ENCODE results near the gene SIAH3. TPM values are rescaled to one million over a fixed set of nuclear protein-coding genes. Genes with fewer than 3 reads are reported as not detected.

Gene SIAH3
- total RNA-seq, 1 experiment from 2014 or later = not detected

GRCh38 chr13:45742985-45743384, 108.6 kb downstream of the SIAH3 start:
- no peaks in the 10 kb centered on the region for H3K79me2 ChIP-seq (ENCODE audit: insufficient read depth, low read length)
- WGBS (ENCODE audit: extremely low coverage, insufficient read length, low lambda C conversion rate) = no CpG with 5 or more reads among the region's 5 CpGs
- Mint-ChIP-seq H3K4me1 (no peaks in the 10 kb centered on the region), H3K4me3 (no peak overlapping the region), H3K27me3 (ENCODE audit: low read depth) (no peaks in the 10 kb centered on the region; the same call in 1 of the 2 replicates), H3K27ac (no peak overlapping the region), H3K36me3 (ENCODE audit: insufficient read depth in 1 of 3, low read depth in 3 of 3) (peaks cover 0 to 3% (median 0%) of the 10 kb centered on the region in 3 experiments; a peak in 2 of 7 replicates), H3K9me3 (no peaks in the 10 kb centered on the region)
- H2BK12ac ChIP-seq (ENCODE audit: insufficient read length, low read depth, low read length) = no peak overlapping the region
- no peak for DNase-seq
- H2AFZ ChIP-seq (ENCODE audit: low read length) = no peak overlapping the region
- H4K8ac ChIP-seq (replicated peaks; ENCODE audit: insufficient read length, low read depth, low read length) = no peak overlapping the region
- no peak overlapping the region for H3K4me2 ChIP-seq (ENCODE audit: insufficient read depth, insufficient read length, low read length)
- H3K4me1 ChIP-seq (ENCODE audit: insufficient read depth, low read length) = no peaks in the 10 kb centered on the region
- H2BK15ac ChIP-seq (ENCODE audit: low read depth, low read length) = no peak overlapping the region
- no peak for TF ChIP-seq CTCF (conservative IDR thresholded peaks at IDR 0.05)
- no peak overlapping the region for H2BK20ac ChIP-seq (ENCODE audit: low read depth, low read length, poor library complexity, severe bottlenecking)
- H3K18ac ChIP-seq (ENCODE audit: insufficient read length, low read depth, low read length) = no peak overlapping the region
- no peaks in the 10 kb centered on the region for H3K79me1 ChIP-seq (ENCODE audit: insufficient read depth, low read depth, low read length, poor library complexity, severe bottlenecking)
- H3K4ac ChIP-seq (ENCODE audit: low read depth, low read length) = no peak overlapping the region
- no peak overlapping the region for H3K27ac ChIP-seq (ENCODE audit: insufficient read length, low read depth, low read length)
- H3K56ac ChIP-seq (ENCODE audit: insufficient read length, low read depth, low read length) = no peak overlapping the region
- H4K91ac ChIP-seq (ENCODE audit: insufficient read length, low read depth, low read length) = no peak overlapping the region
- no peak overlapping the region for H3T11ph ChIP-seq (ENCODE audit: low read length)
- no peaks in the 10 kb centered on the region for H3K9me3 ChIP-seq (ENCODE audit: control insufficient read depth, low read depth, low read length)
- H3K23me2 ChIP-seq (ENCODE audit: insufficient read length, low read depth, low read length, poor library complexity, severe bottlenecking) = no peaks in the 10 kb centered on the region
- no peak overlapping the region for H3K9ac ChIP-seq (ENCODE audit: extremely low read depth, insufficient read length, low read length)
- no peak overlapping the region for H2BK5ac ChIP-seq (ENCODE audit: insufficient read length, low read length)
- H2AK5ac ChIP-seq (ENCODE audit: insufficient read length, low read length) = no peak overlapping the region
- H3K23ac ChIP-seq (ENCODE audit: insufficient read length, low read depth, low read length) = no peak overlapping the region
- no peaks in the 10 kb centered on the region for H4K20me1 ChIP-seq (ENCODE audit: control insufficient read depth, insufficient read depth, insufficient read length)
- H3K14ac ChIP-seq (ENCODE audit: insufficient read depth, low read length) = no peak overlapping the region
- H2BK120ac ChIP-seq (ENCODE audit: low read depth, low read length, poor library complexity, severe bottlenecking) = no peak overlapping the region
- H3K27me3 ChIP-seq (ENCODE audit: insufficient read depth, low read length) = no peaks in the 10 kb centered on the region
- H4K5ac ChIP-seq (ENCODE audit: insufficient read length, low read depth, low read length) = no peak overlapping the region
